NCI-H1048 (cell line): Measurements from ENCODE around the gene SUFU.

Source experiments
- DNase-seq: peaks from one replicate; lab custom pipeline; 2025; lab: John Stamatoyannopoulos, UW

Gene SUFU

GRCh38 chr10:102674566-102674965, 170.8 kb downstream of the SUFU start:
- no peak for DNase-seq

- no peak for DNase-seq
These were observed 171.4 kb downstream of the SUFU start for GRCh38 chr10:102675011-102675665.

- DNase-seq, result no peak
These were observed 172.1 kb downstream of the SUFU start for GRCh38 chr10:102675666-102676533.

GRCh38 chr10:102676534-102677315, 173.0 kb downstream of the SUFU start:
- no peak for DNase-seq

GRCh38 chr10:102677331-102678067, 173.7 kb downstream of the SUFU start:
- DNase-seq, result no peak

- DNase-seq, result no peak
These were observed 174.3 kb downstream of the SUFU start for GRCh38 chr10:102678068-102678400.

- DNase-seq, result no peak
These were observed 175.1 kb downstream of the SUFU start for GRCh38 chr10:102678842-102679289.

- DNase-seq, result no peak
These were observed 175.8 kb downstream of the SUFU start for GRCh38 chr10:102679596-102679995.

- DNase-seq, result no peak
These were observed 177.9 kb downstream of the SUFU start for GRCh38 chr10:102681696-102682095.

- no peak for DNase-seq
These were observed 178.6 kb downstream of the SUFU start for GRCh38 chr10:102682416-102682815.

- no peak for DNase-seq
These were observed 179.2 kb downstream of the SUFU start for GRCh38 chr10:102682981-102683380.
